DND-41 (cell line): ENCODE measurements around the gene DLL3.

Experiments
- ATAC-seq: fragments of 200-7000 bp; cut with Tn5 transposase; 3 replicates; pipeline ENCODE4 v1.9.1; 2021; ENCODE audit warnings: low read depth; ENCODE audit not compliant: insufficient read depth
- DNase-seq: peaks from one replicate; pipeline ENCODE4 v3.0.0-alpha.2; 2020
- H2AFZ ChIP-seq: 2 replicates; pipeline ENCODE4 v1.6.0; 2012; ENCODE audit warnings: low read depth, low read length
- H3K27ac ChIP-seq: 2 replicates; pipeline ENCODE4 v1.5.1; 2012; ENCODE audit warnings: low read length, inconsistent platforms
- H3K27me3 ChIP-seq: fragments of 200-600 bp; sonication (generic); 2 replicates; pipeline ENCODE4 v1.6.0; 2012; ENCODE audit warnings: low read length, mild to moderate bottlenecking, inconsistent platforms; ENCODE audit not compliant: insufficient read depth, poor library complexity
- H3K36me3 ChIP-seq: 2 replicates; pipeline ENCODE4 v1.5.1; 2012; ENCODE audit warnings: low read length, inconsistent platforms; ENCODE audit not compliant: insufficient read depth
- H3K4me1 ChIP-seq: 2 replicates; pipeline ENCODE4 v1.5.1; 2012; ENCODE audit warnings: mild to moderate bottlenecking, low read length; ENCODE audit not compliant: insufficient read depth
- H3K4me2 ChIP-seq: 2 replicates; pipeline ENCODE4 v1.6.0; 2012; ENCODE audit warnings: mild to moderate bottlenecking, moderate library complexity, low read length, inconsistent platforms; ENCODE audit not compliant: insufficient read depth
- H3K4me3 ChIP-seq, 2 experiments: fragments of 200-600 bp in 1 of 2; shearing (Covaris generic) in 1 of 2; 2 replicates each; pipeline ENCODE4 v1.5.1; 2012 to 2016; ENCODE audit warnings: inconsistent platforms in 2 of 2, low read length in 2 of 2, mild to moderate bottlenecking in 2 of 2, low read depth in 1 of 2, moderate library complexity in 1 of 2
- H3K79me2 ChIP-seq: 2 replicates; pipeline ENCODE4 v1.6.0; 2012; ENCODE audit warnings: low read length, inconsistent platforms; ENCODE audit not compliant: insufficient read depth
- H3K9ac ChIP-seq: 2 replicates; pipeline ENCODE4 v1.6.0; 2012; ENCODE audit warnings: low read depth, mild to moderate bottlenecking, inconsistent platforms, low read length, moderate library complexity
- H3K9me3 ChIP-seq: 2 replicates; pipeline ENCODE4 v1.5.1; 2012; ENCODE audit warnings: low read length, moderate library complexity, mild to moderate bottlenecking, inconsistent platforms; ENCODE audit not compliant: insufficient read depth, severe bottlenecking
- H4K20me1 ChIP-seq: 2 replicates; pipeline ENCODE4 v1.6.0; 2012; ENCODE audit warnings: low read length; ENCODE audit not compliant: insufficient read depth
- CTCF ChIP-seq: IDR thresholded peaks from 2 replicates; pipeline ENCODE4 v1.5.1; 2012; ENCODE audit warnings: borderline replicate concordance, low read length, moderate library complexity, mild to moderate bottlenecking; ENCODE audit not compliant: poor library complexity, severe bottlenecking; ENCODE audit errors: extremely low read depth
- EZH2 ChIP-seq: IDR thresholded peaks from 3 replicates; pipeline ENCODE4 v1.6.1; 2012; ENCODE audit warnings: borderline replicate concordance, low read depth, mild to moderate bottlenecking, moderate library complexity, low read length, inconsistent platforms; ENCODE audit not compliant: severe bottlenecking

The DLL3 gene

GRCh38 chr19:39539518-39540332 lies 41.0 kb downstream of the DLL3 start, which contains the start of gene EID2:
EID2 (minus strand) TSS chr19:39540161; CDS start chr19:39540079, 82 bp downstream.
- H3K79me2 ChIP-seq = peaks cover 25% of the 10 kb centered on the region
- H2AFZ ChIP-seq = peak within 1 kb of the TSS; percentile 85
- no peaks in the 10 kb centered on the region for H3K36me3 ChIP-seq
- H3K4me3 ChIP-seq = peak within 1 kb of the TSS; percentile 65 to 79; a peak in 3 of 4 replicates
- ATAC-seq = peak; percentile 95
- no peaks in the 10 kb centered on the region for H4K20me1 ChIP-seq
- TF ChIP-seq CTCF (peak; percentile 91), EZH2 (no peak)
- peaks cover 22% of the 10 kb centered on the region for H3K4me1 ChIP-seq
- H3K27ac ChIP-seq = peak within 1 kb of the TSS; percentile 84
- H3K4me2 ChIP-seq = peak within 1 kb of the TSS; percentile 63
- no peaks in the 10 kb centered on the region for H3K27me3 ChIP-seq
- DNase-seq = peak; percentile 93
- H3K9ac ChIP-seq = peak within 1 kb of the TSS; percentile 84
- H3K9me3 ChIP-seq = no peaks in the 10 kb centered on the region

- Histone ChIP-seq H3K36me3 (no peaks in the 10 kb centered on the region), H3K27me3 (no peaks in the 10 kb centered on the region), H3K27ac (no peak overlapping the region), H3K9ac (peak overlapping the region; percentile 84), H3K9me3 (no peaks in the 10 kb centered on the region), H3K4me3 (peak overlapping the region in 1 of 2 experiments; percentile 79; a peak in 2 of 4 replicates), H3K79me2 (peaks cover 25% of the 10 kb centered on the region), H3K4me1 (peaks cover 22% of the 10 kb centered on the region), H4K20me1 (no peaks in the 10 kb centered on the region), H2AFZ (peak overlapping the region; percentile 85), H3K4me2 (peak overlapping the region; percentile 63)
- ATAC-seq (no peak), DNase-seq (no peak)
- no peak for TF ChIP-seq CTCF
- TF ChIP-seq EZH2 = no peak
Measured at GRCh38 chr19:39540333-39540673, 41.6 kb downstream of the DLL3 start.

- peaks cover 22% of the 10 kb centered on the region for H3K4me1 ChIP-seq
- ATAC-seq = no peak
- H3K4me3 ChIP-seq = no peak overlapping the region
- H3K27ac ChIP-seq = no peak overlapping the region
- no peaks in the 10 kb centered on the region for H3K36me3 ChIP-seq
- H4K20me1 ChIP-seq = no peaks in the 10 kb centered on the region
- H3K9me3 ChIP-seq = no peaks in the 10 kb centered on the region
- peaks cover 25% of the 10 kb centered on the region for H3K79me2 ChIP-seq
- TF ChIP-seq EZH2 (no peak), CTCF (no peak)
- no peak overlapping the region for H2AFZ ChIP-seq
- no peak overlapping the region for H3K4me2 ChIP-seq
- H3K27me3 ChIP-seq = peaks cover 5% of the 10 kb centered on the region
- no peak overlapping the region for H3K9ac ChIP-seq
- DNase-seq = no peak
Measured at GRCh38 chr19:39542206-39542605, 43.5 kb downstream of the DLL3 start.
